Measurements from ENCODE around the gene MYCBP2.
"Not testable (repeated sequence)": the region's sequence is repeated elsewhere in the genome, so short reads cannot be mapped to it uniquely, and the experiment has no call there.

MYCBP2 gene

GRCh38 chr13:77215543-77215942 is 111.4 kb downstream of the MYCBP2 start:
- H3K4me2 ChIP-seq (ENCODE audit: low read depth, low read length, poor library complexity, severe bottlenecking), result no peak overlapping the region
- H3K27ac ChIP-seq (ENCODE audit: low read depth, low read length), result no peak overlapping the region
- peaks cover 62% of the 10 kb centered on the region for H3K36me3 ChIP-seq (ENCODE audit: low read length)
- H3K4me3 ChIP-seq (ENCODE audit: insufficient read depth, low read length, poor library complexity, severe bottlenecking), result no peak overlapping the region
- H3F3A ChIP-seq (ENCODE audit: insufficient read depth), result no peaks in the 10 kb centered on the region; the same call in 1 of the 2 replicates
- TF ChIP-seq EZH2phosphoT487 (conservative IDR thresholded peaks at IDR 0.05; ENCODE audit: low read length) (no peak), CTCF (IDR thresholded peaks at IDR 0.05; ENCODE audit: insufficient read depth, low read length, poor library complexity, severe bottlenecking) (no peak)
- no peaks in the 10 kb centered on the region for H3K27me3 ChIP-seq (ENCODE audit: low read length)
- no peaks in the 10 kb centered on the region for H3K9me3 ChIP-seq (ENCODE audit: insufficient read depth, low read length)
- H2AFZ ChIP-seq (ENCODE audit: low read depth, low read length, severe bottlenecking), result no peak overlapping the region
- H3K9me2 ChIP-seq (replicated peaks; ENCODE audit: insufficient read depth, low read length), result no peaks in the 10 kb centered on the region
- H4K20me1 ChIP-seq (ENCODE audit: low read depth, low read length), result no peaks in the 10 kb centered on the region
- no peak overlapping the region for H3K9ac ChIP-seq (ENCODE audit: low read length)
- H3K79me2 ChIP-seq (ENCODE audit: insufficient read depth, low read length), result no peaks in the 10 kb centered on the region

- no peak overlapping the region for H2AFZ ChIP-seq (ENCODE audit: low read depth, low read length, severe bottlenecking)
- H3K9me3 ChIP-seq (ENCODE audit: insufficient read depth, low read length), result no peaks in the 10 kb centered on the region
- no peak for TF ChIP-seq EZH2phosphoT487 (conservative IDR thresholded peaks at IDR 0.05; ENCODE audit: low read length)
- no peak for TF ChIP-seq CTCF (IDR thresholded peaks at IDR 0.05; ENCODE audit: insufficient read depth, low read length, poor library complexity, severe bottlenecking)
- no peak overlapping the region for H3K4me2 ChIP-seq (ENCODE audit: low read depth, low read length, poor library complexity, severe bottlenecking)
- H3K27me3 ChIP-seq (ENCODE audit: low read length), result no peaks in the 10 kb centered on the region
- no peak overlapping the region for H3K27ac ChIP-seq (ENCODE audit: low read depth, low read length)
- H3K36me3 ChIP-seq (ENCODE audit: low read length), result peaks cover 72% of the 10 kb centered on the region
- no peaks in the 10 kb centered on the region for H4K20me1 ChIP-seq (ENCODE audit: low read depth, low read length)
- no peaks in the 10 kb centered on the region for H3K9me2 ChIP-seq (replicated peaks; ENCODE audit: insufficient read depth, low read length)
- no peaks in the 10 kb centered on the region; the same call in 1 of the 2 replicates for H3F3A ChIP-seq (ENCODE audit: insufficient read depth)
- no peaks in the 10 kb centered on the region for H3K79me2 ChIP-seq (ENCODE audit: insufficient read depth, low read length)
- H3K4me3 ChIP-seq (ENCODE audit: insufficient read depth, low read length, poor library complexity, severe bottlenecking), result no peak overlapping the region
- H3K9ac ChIP-seq (ENCODE audit: low read length), result no peak overlapping the region
Measured at GRCh38 chr13:77213644-77214043, 113.2 kb downstream of the MYCBP2 start.

- H3K9ac ChIP-seq (ENCODE audit: low read length), result no peak overlapping the region
- no peaks in the 10 kb centered on the region for H3K9me3 ChIP-seq (ENCODE audit: insufficient read depth, low read length)
- peaks cover 5% of the 10 kb centered on the region; the same call in 1 of the 2 replicates for H3F3A ChIP-seq (ENCODE audit: insufficient read depth)
- H3K27me3 ChIP-seq (ENCODE audit: low read length), result no peaks in the 10 kb centered on the region
- H3K36me3 ChIP-seq (ENCODE audit: low read length), result peaks cover 61% of the 10 kb centered on the region
- H3K4me3 ChIP-seq (ENCODE audit: insufficient read depth, low read length, poor library complexity, severe bottlenecking), result no peak overlapping the region
- H3K9me2 ChIP-seq (replicated peaks; ENCODE audit: insufficient read depth, low read length), result no peaks in the 10 kb centered on the region
- no peaks in the 10 kb centered on the region for H3K79me2 ChIP-seq (ENCODE audit: insufficient read depth, low read length)
- no peaks in the 10 kb centered on the region for H4K20me1 ChIP-seq (ENCODE audit: low read depth, low read length)
- H3K4me2 ChIP-seq (ENCODE audit: low read depth, low read length, poor library complexity, severe bottlenecking), result no peak overlapping the region
- H2AFZ ChIP-seq (ENCODE audit: low read depth, low read length, severe bottlenecking), result no peak overlapping the region
- TF ChIP-seq EZH2phosphoT487 (conservative IDR thresholded peaks at IDR 0.05; ENCODE audit: low read length) (no peak), CTCF (IDR thresholded peaks at IDR 0.05; ENCODE audit: insufficient read depth, low read length, poor library complexity, severe bottlenecking) (no peak)
- no peak overlapping the region for H3K27ac ChIP-seq (ENCODE audit: low read depth, low read length)
Measured at GRCh38 chr13:77207943-77208342, 119.0 kb downstream of the MYCBP2 start.

GRCh38 chr13:77198995-77199394 is 127.9 kb downstream of the MYCBP2 start:
- not testable (repeated sequence) for H3K4me3 ChIP-seq (ENCODE audit: insufficient read depth, low read length, poor library complexity, severe bottlenecking); H3F3A ChIP-seq (ENCODE audit: insufficient read depth); H3K27me3 ChIP-seq (ENCODE audit: low read length); H4K20me1 ChIP-seq (ENCODE audit: low read depth, low read length); H3K9me2 ChIP-seq (replicated peaks; ENCODE audit: insufficient read depth, low read length); H2AFZ ChIP-seq (ENCODE audit: low read depth, low read length, severe bottlenecking); H3K4me2 ChIP-seq (ENCODE audit: low read depth, low read length, poor library complexity, severe bottlenecking); H3K79me2 ChIP-seq (ENCODE audit: insufficient read depth, low read length); H3K9ac ChIP-seq (ENCODE audit: low read length); H3K27ac ChIP-seq (ENCODE audit: low read depth, low read length); H3K9me3 ChIP-seq (ENCODE audit: insufficient read depth, low read length)
- H3K36me3 ChIP-seq (ENCODE audit: low read length), result peaks cover 21% of the 10 kb centered on the region; the same call in 1 of the 2 replicates
